Psoas muscle (tissue), 8 donors: ENCODE data around the gene MYOZ2. TPM values are rescaled to one million over a fixed set of nuclear protein-coding genes. Genes with fewer than 3 reads are reported as not detected.
"Not testable (repeated sequence)": the region's sequence is repeated elsewhere in the genome, so short reads cannot be mapped to it uniquely, and the experiment has no call there.

ENCODE experiments used
- ATAC-seq, 4 donors: fragments of 200-7000 bp; cut with Tn5 transposase; one replicate each; pipeline ENCODE4 v1.9.1; 2020; ENCODE audit warnings: moderate library complexity in 3 of 4, mild to moderate bottlenecking in 2 of 4
- DNase-seq, 2 donors: peaks; one replicate each; pipeline ENCODE4 v3.0.0-alpha.2; 2020
- H3K27ac ChIP-seq: fragments of 200-600 bp; one replicate; pipeline ENCODE4 v1.8.0; 2022
- H3K27me3 ChIP-seq, 3 donors: fragments of 200-600 bp in 1 of 3; one replicate each; pipeline versions ENCODE4 v1.6.1 to v1.8.0; 2013 to 2022; ENCODE audit warnings: low read length in 2 of 3, mild to moderate bottlenecking in 2 of 3, moderate library complexity in 1 of 3; ENCODE audit not compliant: insufficient read depth in 3 of 3
- H3K36me3 ChIP-seq, 2 donors: fragments of 200-600 bp in 1 of 2; one replicate each; pipeline versions ENCODE4 v1.6.1 to v1.8.0; 2013 to 2022; ENCODE audit warnings: low read depth in 1 of 2, mild to moderate bottlenecking in 1 of 2, moderate library complexity in 1 of 2; ENCODE audit not compliant: insufficient read depth in 1 of 2
- H3K4me1 ChIP-seq: fragments of 200-600 bp; one replicate; pipeline ENCODE4 v1.8.0; 2022
- H3K4me3 ChIP-seq: fragments of 200-600 bp; one replicate; pipeline ENCODE4 v1.8.0; 2022; ENCODE audit warnings: mild to moderate bottlenecking
- H3K9me3 ChIP-seq: fragments of 200-600 bp; one replicate; pipeline ENCODE4 v1.8.0; 2022
- CTCF ChIP-seq: fragments of 200-600 bp; IDR thresholded peaks from one replicate; pipeline ENCODE4 v1.8.0; 2022; ENCODE audit warnings: antibody characterized with exemption
- WGBS, 3 donors: extraction: QIAGEN DNeasy Blood & Tissue Kit; methylation state at CpG; one replicate each; pipeline versions ENCODE4 v1.1.6 to v1.1.7; 2013; 5-methylcytosine and 5-hydroxymethylcytosine counted together
- intact Hi-C, 2 donors: fragments of 100-400 bp; cut with DNase I; formaldehyde crosslinking; loops; one replicate each; pipeline versions ENCODE4 v1.11.0 to v1.14.2; 2022
- polyA plus RNA-seq, 3 donors: library from polyadenylated mRNA; stranded (reverse); fragments of 200-250 nt; gene quantifications; one replicate each; pipeline ENCODE4 v1.2.3, GENCODE V29; 2013
- total RNA-seq, 4 donors: library from RNA; stranded (reverse); fragmentation: NEBNext Ultra II Directional in 2 of 4; extraction: Animal tissue kit (Norgen Biotek cat#: 25700) in 2 of 4; gene quantifications; one replicate each; pipeline versions ENCODE4 v1.2.1 to v1.2.4, GENCODE V29; 2021 to 2023
- donor health status: healthy with polysubstance abuse.
- donor health status: DM: no; HTN: no; CAD: no; lungs with moderate emphysema.
- donor health status: Bipolar disorder and iron deficiency.
- donor health status: healthy.
- donor health status: DM: yes; HTN: yes; CAD: no.
- donor health status: DM: no; HTN: no; CAD: no.
- donor health status: DM: no; HTN: no; CAD: no.
- donor health status: DM: yes; HTN: yes; CAD: no.

The MYOZ2 gene
- total and polyA plus RNA-seq, 7 donors = 55.1 to 469 (median 204) TPM

DNA sequence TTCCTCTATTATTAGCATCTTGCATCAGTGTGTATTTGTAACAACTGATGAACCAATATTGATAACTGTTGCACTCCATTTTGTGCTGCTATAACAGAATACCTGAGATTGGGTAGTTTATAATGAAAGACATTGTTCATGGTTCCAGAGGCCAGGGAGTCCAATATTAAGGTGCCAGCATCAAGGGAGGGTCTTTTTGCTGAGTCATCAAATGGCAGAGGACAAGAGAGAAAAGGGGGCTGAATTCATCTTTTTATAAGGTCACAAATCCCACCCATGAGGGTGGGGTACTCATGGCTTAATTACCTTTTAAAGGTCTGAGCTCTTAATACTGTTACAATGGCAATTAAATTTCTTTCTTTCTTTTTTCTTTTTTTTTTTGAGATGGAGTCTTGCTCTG lies 7.2 kb downstream of the MYOZ2 start:
- no peaks in the 10 kb centered on the region for H3K27me3 ChIP-seq
- peak overlapping the region; percentile 72 for H3K27ac ChIP-seq
- intact Hi-C loops = loop anchor here in 1 of 2 donors (10.0 kb wide), 2 partner anchors 62 to 158 kb away; no protein-coding TSS in a partner anchor
- H3K4me3 ChIP-seq = no peak overlapping the region
- peak in 3 of 4 donors; percentile 27 to 36 (median 34) for ATAC-seq
- TF ChIP-seq CTCF = no peak
- no peaks in the 10 kb centered on the region for H3K9me3 ChIP-seq
- H3K36me3 ChIP-seq = no peaks in the 10 kb centered on the region
- peaks cover 18% of the 10 kb centered on the region for H3K4me1 ChIP-seq
- DNase-seq = no peak

- DNase-seq, H3K9me3 ChIP-seq, H3K4me3 ChIP-seq, ATAC-seq, H3K27me3 ChIP-seq, H3K36me3 ChIP-seq: not testable (repeated sequence)
- intact Hi-C loops = loop anchor here in 1 of 2 donors (10.0 kb wide), 2 partner anchors 61 to 159 kb away; no protein-coding TSS in a partner anchor
- peaks cover 18% of the 10 kb centered on the region for H3K4me1 ChIP-seq
- H3K27ac ChIP-seq = peak overlapping the region; percentile 72
- WGBS, 3 donors = 87 to 91% (median 89%) methylated on average over 10 of the region's 10 CpGs
Observed at GRCh38 chr4:119143341-119143740, 7.7 kb downstream of the MYOZ2 start.

DNA sequence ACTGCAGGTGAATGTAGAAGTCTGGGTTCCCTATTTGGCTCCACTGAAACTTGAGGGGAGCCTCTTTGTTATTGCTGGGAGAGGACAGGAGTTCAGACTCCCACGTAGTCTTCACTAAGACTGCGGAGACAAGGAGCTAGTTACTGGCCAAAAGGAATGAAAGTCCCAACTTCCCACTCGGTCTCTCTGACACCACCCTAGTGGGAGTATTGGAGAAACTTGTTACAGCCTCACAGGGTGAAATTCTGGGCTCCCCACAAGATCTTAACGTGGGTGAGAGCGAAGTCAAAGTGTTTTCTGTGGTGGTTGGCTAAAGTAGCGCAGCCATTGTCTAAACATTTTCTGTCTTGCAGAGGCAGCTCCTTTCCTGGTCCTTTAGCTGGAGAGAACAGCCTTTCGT lies 13.5 kb downstream of the MYOZ2 start:
- peaks cover 0 to 4% of the 10 kb centered on the region in 2 donors for H3K36me3 ChIP-seq
- intact Hi-C loops = loop anchor here (5.0 to 10.0 kb wide), 3 partner anchors 56 to 167 kb away; no protein-coding TSS in a partner anchor
- no peaks in the 10 kb centered on the region for H3K4me1 ChIP-seq
- WGBS, 3 donors = 68 to 75% (median 70%) methylated on average over 7 of the region's 7 CpGs
- H3K27ac ChIP-seq = peak overlapping the region; percentile 69
- no peak overlapping the region for H3K4me3 ChIP-seq
- ATAC-seq = peak; percentile 21 to 55 (median 42)
- no peaks in the 10 kb centered on the region for H3K9me3 ChIP-seq
- TF ChIP-seq CTCF = no peak
- H3K27me3 ChIP-seq = no peaks in the 10 kb centered on the region
- no peak for DNase-seq

DNA sequence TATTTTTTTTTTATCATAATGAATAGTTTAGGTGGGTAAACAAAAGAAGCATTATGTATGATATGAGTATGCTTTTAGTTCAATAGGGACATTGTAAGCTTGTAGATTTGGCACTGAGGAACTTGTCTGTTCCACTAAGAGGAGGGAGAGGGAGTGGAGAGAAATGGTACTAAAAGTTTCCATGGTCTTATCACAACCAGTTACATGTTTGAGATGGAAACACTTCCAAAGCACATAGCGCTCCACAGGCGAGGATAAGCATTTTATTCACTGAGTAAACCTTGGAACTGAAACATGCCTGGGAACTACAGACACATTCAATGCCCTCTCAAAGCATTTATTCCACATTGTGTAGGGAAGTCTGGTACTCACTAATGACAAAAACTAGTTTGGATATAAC lies 15.5 kb downstream of the MYOZ2 start:
- peaks cover 0 to 13% of the 10 kb centered on the region in 2 donors for H3K36me3 ChIP-seq
- no peaks in the 10 kb centered on the region for H3K9me3 ChIP-seq
- H3K4me1 ChIP-seq = no peaks in the 10 kb centered on the region
- intact Hi-C loops = no loop called here
- DNase-seq (no peak), ATAC-seq (peak in 2 of 4 donors; percentile 51 to 52)
- H3K27ac ChIP-seq = peak overlapping the region; percentile 7
- TF ChIP-seq CTCF = no peak
- H3K27me3 ChIP-seq = no peaks in the 10 kb centered on the region
- H3K4me3 ChIP-seq = no peak overlapping the region
- WGBS, 3 donors = 51 to 64% (median 61%) methylated on average over 2 of the region's 2 CpGs

GRCh38 chr4:119152741-119153140 lies 17.1 kb downstream of the MYOZ2 start:
- Histone ChIP-seq H3K4me3 (no peak overlapping the region), H3K4me1 (no peaks in the 10 kb centered on the region), H3K9me3 (no peaks in the 10 kb centered on the region), H3K27me3 (no peaks in the 10 kb centered on the region), H3K27ac (no peak overlapping the region), H3K36me3 (peaks cover 0 to 21% of the 10 kb centered on the region in 2 donors)
- DNase-seq (no peak), ATAC-seq (peak in 2 of 4 donors; percentile 58 to 73)
- WGBS, 3 donors = 66 to 70% (median 67%) methylated on average over 2 of the region's 2 CpGs
- intact Hi-C loops = no loop called here
- no peak for TF ChIP-seq CTCF
